Astrocyte of the cerebellum (primary cell): Measurements from ENCODE around the gene SPDYE1.
A peak's percentile ranks its signal among the peaks of the same experiment; 100 is the strongest.
"Not testable (repeated sequence)": the region's sequence is repeated elsewhere in the genome, so short reads cannot be mapped to it uniquely, and the experiment has no call there.

ENCODE experiments used
- DNase-seq: peaks from one replicate; pipeline ENCODE4 v3.0.0-alpha.2; 2011; ENCODE audit warnings: low read depth
- H3K4me3 ChIP-seq: 2 replicates; pipeline ENCODE4 v1.5.1; 2011; ENCODE audit warnings: mild to moderate bottlenecking, low read depth, low read length, moderate library complexity
- in situ Hi-C: cut with HindIII; loops from 2 replicates; pipeline ENCODE4 v1.10.0; 2017; ENCODE audit warnings: low sequenced_read_pairs
- TF ChIP-seq, protein P1 (sequence below): IDR thresholded peaks from 2 replicates; pipeline ENCODE4 v1.5.1; 2012; ENCODE audit warnings: low read length, low read depth, moderate library complexity, mild to moderate bottlenecking; ENCODE audit errors: missing control alignments

SPDYE1 gene, protein sequence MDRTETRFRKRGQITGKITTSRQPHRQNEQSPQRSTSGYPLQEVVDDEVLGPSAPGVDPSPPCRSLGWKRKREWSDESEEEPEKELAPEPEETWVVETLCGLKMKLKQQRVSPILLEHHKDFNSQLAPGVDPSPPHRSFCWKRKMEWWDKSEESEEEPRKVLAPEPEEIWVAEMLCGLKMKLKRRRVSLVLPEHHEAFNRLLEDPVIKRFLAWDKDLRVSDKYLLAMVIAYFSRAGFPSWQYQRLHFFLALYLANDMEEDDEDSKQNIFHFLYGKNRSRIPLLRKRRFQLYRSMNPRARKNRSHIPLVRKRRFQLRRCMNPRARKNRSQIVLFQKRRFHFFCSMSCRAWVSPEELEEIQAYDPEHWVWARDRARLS

DNA sequence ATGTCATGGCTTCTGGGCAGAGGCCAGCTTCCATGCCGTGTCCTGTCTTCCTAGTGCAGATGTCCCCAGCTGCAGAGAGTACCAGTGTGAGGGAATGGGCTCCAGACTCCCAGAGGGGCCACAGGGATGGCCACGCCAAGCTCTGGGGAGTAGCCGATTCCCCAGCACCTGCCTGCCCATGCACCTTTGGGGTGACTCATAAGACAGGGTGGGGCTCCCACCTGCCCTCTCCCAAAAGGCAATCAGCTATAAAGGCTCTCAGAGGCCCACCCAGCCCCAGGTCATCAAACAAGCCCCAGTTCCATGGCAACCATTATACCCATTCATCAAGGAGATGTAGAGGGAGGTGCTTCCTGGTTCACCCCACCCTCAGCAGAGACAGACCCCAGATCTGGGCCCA is at the start of gene SPDYE1:
Gene SPDYE1 (plus strand): TSS at position 366 of the 400 bp plus-strand sequence. CDS start 2,053 bp downstream, outside the sequence.
- in situ Hi-C loops, H3K4me3 ChIP-seq, DNase-seq: not testable (repeated sequence)

DNA sequence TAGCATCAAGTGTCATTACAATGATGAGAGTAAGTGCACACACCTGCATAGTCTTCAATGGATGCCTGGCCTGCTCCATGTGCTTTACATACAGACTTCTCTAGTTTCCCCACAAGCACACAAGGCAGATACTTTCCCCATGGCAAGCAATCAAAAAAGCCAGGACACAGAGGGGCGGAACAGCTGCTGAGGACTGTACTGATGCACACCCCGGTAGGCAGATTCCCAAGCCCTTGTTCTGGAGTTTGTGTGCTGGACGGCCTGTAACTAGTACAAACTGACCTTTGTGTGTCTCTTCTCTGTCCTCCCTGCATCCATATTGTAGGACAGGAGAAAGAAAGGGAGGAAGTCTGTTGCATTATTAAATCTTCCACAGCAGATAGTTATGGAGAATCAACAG is 45.7 kb upstream of the SPDYE1 start:
- no peak overlapping the region for H3K4me3 ChIP-seq
- TF ChIP-seq, protein P1, sequence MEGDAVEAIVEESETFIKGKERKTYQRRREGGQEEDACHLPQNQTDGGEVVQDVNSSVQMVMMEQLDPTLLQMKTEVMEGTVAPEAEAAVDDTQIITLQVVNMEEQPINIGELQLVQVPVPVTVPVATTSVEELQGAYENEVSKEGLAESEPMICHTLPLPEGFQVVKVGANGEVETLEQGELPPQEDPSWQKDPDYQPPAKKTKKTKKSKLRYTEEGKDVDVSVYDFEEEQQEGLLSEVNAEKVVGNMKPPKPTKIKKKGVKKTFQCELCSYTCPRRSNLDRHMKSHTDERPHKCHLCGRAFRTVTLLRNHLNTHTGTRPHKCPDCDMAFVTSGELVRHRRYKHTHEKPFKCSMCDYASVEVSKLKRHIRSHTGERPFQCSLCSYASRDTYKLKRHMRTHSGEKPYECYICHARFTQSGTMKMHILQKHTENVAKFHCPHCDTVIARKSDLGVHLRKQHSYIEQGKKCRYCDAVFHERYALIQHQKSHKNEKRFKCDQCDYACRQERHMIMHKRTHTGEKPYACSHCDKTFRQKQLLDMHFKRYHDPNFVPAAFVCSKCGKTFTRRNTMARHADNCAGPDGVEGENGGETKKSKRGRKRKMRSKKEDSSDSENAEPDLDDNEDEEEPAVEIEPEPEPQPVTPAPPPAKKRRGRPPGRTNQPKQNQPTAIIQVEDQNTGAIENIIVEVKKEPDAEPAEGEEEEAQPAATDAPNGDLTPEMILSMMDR: no peak
- no peak for DNase-seq
- in situ Hi-C loops: no loop called here

DNA sequence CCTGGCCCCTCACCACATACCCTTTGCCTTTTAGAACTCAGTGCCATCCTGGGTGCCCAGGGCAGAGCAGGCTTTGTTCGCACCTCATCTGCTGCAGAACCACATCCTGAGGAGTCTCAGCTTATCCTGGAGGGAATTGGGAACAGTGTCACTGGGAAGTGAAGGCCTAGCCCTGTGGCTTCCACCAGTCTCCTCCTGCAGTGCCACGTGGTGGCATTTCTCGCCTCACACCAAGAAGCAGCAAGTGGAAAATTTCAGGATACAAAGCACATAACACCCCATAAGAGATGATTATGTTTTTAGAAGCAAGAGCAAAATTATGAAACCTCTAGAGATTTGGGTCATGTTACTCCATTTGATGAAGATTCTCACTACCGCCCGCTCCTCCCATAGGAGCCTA is 44.6 kb upstream of the SPDYE1 start:
- in situ Hi-C loops: no loop called here
- TF ChIP-seq, protein P1: no peak
- H3K4me3 ChIP-seq: no peak overlapping the region
- no peak for DNase-seq

DNA sequence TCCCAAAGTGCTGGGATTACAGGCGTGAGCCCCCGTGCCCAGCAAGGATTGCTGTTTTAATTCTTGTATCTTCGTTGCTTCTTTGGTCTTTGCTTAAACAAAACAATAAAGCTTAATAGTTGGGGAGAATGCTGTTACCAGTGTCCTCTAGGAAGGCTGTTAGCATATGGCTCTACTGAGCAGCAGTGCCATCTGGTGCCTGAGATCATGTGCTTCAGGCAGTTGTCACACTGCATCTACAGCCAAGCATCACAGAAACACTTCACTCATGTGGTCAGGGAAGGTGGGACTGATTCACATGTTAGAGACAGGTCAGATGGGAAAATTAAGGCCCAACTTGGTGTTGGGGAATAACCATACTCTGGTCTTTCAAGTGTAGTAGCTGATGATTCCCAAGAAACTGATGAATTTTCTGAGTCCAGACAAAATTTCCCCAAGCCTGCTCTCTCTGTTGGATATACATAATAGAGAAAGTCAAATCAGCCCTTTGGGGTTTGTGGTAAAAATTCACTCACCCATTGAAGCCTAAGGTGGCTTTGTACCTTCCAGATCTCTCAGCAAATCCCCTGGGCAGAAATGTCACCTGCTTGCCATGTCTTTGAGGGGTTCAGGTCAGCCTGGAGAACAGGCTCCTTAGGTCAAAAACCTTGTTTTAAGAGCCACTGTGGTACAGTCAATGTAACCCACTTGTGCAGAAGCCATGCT is 43.0 kb upstream of the SPDYE1 start:
- no peak overlapping the region for H3K4me3 ChIP-seq
- in situ Hi-C loops: no loop called here
- TF ChIP-seq, protein P1: peak; percentile 57
- DNase-seq: peak; percentile 29

DNA sequence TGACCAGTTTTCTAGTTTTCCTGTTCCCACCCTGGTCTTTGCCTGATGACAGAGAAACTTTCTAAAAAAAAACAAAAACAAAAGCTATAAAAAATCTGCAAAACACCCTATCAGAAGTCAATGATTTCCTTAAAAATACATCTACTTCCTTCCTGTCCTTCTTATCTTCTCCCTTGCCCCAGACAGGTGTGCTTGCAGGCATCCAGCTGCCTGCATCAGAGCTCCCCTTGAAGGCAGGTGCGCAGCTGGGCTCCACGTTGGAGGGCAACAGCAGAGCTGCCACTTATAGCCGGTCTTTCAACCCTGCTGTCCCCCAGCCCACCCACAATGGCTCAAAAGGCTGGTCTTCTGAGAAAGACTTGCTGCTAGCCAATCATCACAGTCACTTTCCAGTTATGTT is 41.7 kb upstream of the SPDYE1 start:
- DNase-seq: no peak
- TF ChIP-seq, protein P1: no peak
- in situ Hi-C loops: no loop called here
- H3K4me3 ChIP-seq: no peak overlapping the region

DNA sequence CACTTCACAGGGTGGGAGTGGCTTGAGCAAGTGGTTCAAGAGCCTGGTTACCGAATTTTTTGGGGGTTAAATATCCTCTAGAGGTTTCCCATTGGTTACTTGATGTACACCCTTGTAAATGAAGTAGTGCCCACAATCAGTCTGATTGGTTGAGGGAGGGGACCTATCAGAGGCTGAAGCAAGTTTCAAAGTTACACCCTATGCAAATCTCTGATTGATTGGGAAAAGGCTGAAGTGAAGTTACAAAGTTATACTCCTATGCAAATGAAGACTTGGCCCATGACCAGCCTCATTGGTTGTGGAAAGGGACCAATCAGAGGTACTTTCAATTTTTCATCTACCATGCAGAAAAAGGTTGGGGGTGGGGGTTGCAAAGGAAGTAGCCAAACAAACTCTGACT is 36.8 kb upstream of the SPDYE1 start:
- in situ Hi-C loops: no loop called here
- DNase-seq: no peak
- TF ChIP-seq, protein P1: no peak
- no peak overlapping the region for H3K4me3 ChIP-seq

DNA sequence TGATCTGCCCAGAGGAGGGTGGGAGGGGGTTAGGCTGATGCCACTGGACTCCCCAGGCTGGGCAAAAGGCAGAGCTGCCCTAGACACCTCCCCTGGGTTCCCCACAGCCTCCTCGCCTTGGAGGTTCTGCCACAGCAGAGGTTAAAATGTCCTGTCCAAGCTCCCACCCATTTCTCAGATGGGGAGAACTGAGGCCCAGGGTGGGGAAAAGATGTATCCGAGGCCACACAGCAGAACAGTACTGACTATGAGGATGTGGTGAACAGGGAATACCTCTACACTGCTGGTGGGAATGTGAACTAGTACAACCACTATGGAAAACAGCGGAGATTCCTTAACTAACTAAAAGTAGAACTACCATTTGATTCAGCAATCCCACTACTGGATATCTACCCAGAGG is 31.3 kb upstream of the SPDYE1 start:
- H3K4me3 ChIP-seq, DNase-seq, in situ Hi-C loops: not testable (repeated sequence)

DNA sequence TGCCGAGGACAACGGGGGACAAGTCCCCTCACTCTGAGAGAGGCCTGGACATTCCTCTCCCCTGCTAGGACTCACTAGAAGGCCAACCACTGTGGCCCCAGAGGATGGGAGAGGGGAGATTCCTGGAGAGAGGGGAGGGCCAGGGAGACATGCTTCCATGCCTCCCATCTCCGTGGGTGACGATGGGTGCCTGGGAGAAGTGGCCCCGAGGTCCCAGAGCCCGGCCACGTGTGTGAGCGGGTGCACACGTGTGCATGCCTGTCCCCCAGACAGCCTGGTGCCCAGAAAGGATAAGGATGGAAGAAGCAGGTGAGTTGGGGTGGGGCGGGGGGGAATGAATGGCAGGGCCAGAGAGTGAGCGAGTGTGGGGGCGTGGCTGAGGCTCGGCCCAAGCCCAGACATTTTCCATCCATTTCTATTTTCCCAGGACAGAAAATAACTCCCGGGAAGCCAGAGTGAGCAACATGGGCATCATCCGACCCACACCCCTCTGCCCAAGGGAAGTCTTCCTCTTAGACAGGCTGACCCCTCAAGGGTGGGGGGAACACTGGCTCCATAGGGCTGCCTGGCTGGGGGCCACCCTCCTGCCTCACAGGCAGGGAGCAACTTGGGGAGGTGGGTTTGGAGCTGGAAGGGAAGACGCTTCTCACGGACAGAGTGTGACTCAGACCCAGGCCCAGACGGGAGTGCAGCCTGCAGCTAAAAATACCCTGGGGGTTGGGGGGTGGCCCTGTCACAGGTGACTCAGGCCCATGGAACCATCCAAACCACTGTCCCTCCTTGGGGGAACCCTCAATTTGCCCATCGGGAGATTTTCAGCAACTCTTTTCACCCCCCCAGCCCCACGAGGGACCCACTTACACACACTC is 29.3 kb upstream of the SPDYE1 start:
- in situ Hi-C loops, DNase-seq, H3K4me3 ChIP-seq: not testable (repeated sequence)

DNA sequence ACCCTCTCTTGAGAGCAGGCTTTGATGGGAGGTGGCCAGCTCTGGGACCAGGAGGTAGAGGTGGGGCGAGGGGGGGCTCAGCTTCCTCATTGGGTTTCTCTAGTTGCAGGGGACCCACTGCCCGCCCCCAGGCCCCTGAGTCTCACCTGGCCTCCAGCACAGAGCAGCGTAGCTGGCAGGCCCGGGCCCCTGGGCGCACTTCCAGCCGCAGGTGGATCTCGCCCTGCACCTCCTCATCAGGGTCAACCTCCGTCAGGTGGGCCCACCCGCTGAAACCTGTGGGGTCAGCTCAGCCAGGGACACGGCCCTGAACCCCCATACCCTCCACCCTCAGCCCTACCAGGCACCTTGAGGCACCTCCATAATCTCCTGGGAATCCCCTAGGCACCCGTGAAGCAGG is 28.1 kb upstream of the SPDYE1 start:
- DNase-seq, in situ Hi-C loops, H3K4me3 ChIP-seq: not testable (repeated sequence)

DNA sequence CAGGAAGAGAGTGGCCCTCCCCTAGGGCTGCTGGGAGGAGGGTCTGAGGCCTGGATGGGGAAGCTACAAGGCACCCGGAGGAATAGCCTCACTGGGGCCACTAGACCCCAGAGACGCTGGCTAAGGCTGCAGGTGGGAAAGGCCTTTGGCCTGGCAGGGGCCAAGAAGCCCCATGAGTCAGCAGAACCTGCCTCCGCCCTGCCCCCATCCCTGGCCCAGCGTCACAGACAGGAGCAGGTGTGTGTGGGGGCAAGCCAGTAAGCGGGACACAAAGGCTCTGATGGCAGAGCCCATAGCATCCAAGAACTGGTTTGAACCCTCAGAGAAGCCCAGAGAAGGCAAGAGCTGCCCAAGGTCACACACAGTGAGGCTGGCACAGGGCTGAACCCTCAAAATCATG is 27.0 kb upstream of the SPDYE1 start:
- H3K4me3 ChIP-seq, in situ Hi-C loops, DNase-seq: not testable (repeated sequence)

DNA sequence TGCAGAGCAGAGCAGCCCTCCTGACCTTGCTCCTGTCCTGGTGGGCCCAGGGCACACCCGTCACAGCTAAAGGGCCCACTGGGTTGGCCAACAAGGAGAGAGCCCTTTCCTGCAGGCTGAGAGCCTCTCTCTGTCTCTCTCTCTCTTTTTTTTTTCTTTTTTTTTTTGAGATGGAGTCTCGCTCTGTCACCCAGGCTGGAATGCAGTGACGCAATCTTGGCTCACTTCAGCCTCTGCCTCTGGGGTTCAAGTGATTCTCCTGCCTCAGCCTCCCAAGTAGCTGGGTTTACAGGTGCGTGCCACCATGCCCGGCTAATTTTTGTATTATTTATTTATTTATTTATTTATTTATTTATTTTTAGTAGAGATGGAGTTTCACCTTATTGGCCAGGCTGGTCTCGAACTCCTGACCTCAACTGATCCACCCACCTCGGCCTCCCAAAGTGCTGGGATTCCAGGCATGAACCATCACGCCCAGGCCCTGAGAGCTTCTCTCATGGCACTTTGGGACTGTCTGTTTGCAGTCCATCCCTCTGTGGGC is 23.6 kb upstream of the SPDYE1 start:
- DNase-seq: not testable (repeated sequence)

More for the DNA sequence above, 23.6 kb upstream of the SPDYE1 start:
- H3K4me3 ChIP-seq, in situ Hi-C loops: not testable (repeated sequence)
